Measurements from ENCODE around the gene SUSD3. TPM values are rescaled to one million over a fixed set of nuclear protein-coding genes. Genes with fewer than 3 reads are reported as not detected.
A peak's percentile ranks its signal among the peaks of the same experiment; 100 is the strongest.

SUSD3 gene
- 10 to 100 TPM; 34.6 to 36.7 TPM for total RNA-seq

DNA sequence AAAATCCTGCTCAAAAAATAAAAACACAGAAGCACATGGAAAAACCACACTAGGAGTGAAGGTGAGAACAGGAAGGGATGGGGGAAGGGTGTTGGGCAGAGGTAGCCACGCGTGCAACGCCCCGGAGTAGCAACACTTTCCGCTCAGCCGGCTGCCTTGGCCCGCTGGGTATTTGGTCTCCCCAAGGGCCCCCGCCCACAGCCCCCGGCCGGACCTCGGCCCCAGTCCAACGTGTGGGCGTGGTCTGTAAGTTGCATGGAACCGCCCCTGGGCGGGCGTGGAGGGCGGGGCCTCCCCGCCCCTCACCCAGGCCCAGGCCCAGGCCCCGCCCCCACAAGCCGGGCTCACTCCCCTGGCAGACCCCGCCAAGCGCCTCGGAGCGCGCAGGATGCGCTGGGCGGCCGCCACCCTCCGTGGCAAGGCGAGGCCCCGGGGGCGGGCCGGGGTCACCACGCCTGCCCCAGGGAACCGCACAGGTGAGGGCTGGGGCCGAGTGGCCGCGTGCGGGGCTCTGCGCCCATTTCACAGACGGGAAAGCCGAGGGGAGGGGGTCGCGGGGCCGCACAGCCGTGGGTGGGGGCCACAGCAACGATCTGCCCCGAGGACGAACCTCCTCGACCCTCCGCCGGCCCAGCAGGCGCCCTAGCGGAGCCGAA, at the start of gene SUSD3:
Gene SUSD3 (plus strand): TSS at position 347 of the 656 bp plus-strand sequence. CDS start 42 bp downstream, at position 389.
- no peaks in the 10 kb centered on the region for H3K27me3 Mint-ChIP-seq
- intact Hi-C loops (cut with micrococcal nuclease) = loop anchor here (10.0 kb wide), 1 partner anchor 944 kb away; the partner anchor contains the start of gene SPTLC1

DNA sequence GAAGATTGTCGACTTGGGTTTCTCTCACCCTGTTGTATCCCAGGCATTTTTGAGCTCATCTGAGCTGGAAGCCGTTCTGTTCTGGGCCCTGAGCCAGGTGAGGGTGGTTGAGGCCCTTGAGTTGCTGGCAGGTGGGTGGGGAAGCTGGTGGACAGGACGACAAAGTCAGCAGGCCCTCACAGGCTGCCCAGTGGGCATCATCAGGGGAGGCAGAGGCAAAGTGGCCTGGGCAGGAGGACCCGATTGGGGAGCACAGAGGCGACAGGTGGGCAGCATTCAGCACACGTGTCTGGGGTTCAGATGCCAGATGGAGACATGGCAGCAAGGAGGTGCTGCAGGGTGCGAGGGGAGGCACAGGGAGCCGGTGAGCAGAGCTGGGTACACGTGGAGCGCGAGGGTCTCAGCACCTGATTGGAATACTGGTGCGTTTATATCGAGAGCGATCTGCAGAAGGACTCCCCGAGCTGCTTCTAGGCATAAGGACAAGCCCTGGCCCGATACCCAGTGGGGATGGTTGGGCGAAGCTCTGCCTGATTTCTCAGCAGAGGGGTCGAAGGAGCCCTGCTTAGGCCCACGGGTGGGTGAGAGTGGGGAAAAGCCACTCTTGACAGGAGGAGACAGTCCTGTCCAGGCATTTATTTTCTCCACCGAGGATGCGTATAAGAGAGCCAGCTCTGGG, 49.0 kb upstream of the SUSD3 start:
- Mint-ChIP-seq H3K4me3 (no peak overlapping the region), H3K36me3 (ENCODE audit: low read depth) (peaks cover 39% of the 10 kb centered on the region), H3K27ac (peak overlapping the region; percentile 58), H3K9me3 (no peaks in the 10 kb centered on the region), H3K4me1 (ENCODE audit: low read depth) (peaks cover 8% of the 10 kb centered on the region), H3K27me3 (no peaks in the 10 kb centered on the region)
- intact Hi-C loops (cut with micrococcal nuclease) = no loop called here
- DNase-seq (no peak), ATAC-seq (no peak)
- TF ChIP-seq, protein P1, sequence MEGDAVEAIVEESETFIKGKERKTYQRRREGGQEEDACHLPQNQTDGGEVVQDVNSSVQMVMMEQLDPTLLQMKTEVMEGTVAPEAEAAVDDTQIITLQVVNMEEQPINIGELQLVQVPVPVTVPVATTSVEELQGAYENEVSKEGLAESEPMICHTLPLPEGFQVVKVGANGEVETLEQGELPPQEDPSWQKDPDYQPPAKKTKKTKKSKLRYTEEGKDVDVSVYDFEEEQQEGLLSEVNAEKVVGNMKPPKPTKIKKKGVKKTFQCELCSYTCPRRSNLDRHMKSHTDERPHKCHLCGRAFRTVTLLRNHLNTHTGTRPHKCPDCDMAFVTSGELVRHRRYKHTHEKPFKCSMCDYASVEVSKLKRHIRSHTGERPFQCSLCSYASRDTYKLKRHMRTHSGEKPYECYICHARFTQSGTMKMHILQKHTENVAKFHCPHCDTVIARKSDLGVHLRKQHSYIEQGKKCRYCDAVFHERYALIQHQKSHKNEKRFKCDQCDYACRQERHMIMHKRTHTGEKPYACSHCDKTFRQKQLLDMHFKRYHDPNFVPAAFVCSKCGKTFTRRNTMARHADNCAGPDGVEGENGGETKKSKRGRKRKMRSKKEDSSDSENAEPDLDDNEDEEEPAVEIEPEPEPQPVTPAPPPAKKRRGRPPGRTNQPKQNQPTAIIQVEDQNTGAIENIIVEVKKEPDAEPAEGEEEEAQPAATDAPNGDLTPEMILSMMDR (IDR thresholded peaks at IDR 0.05) = no peak
- ChIA-PET POLR2A (interaction anchor here (0.6 to 0.8 kb wide), 2 partner anchors 20 to 73 kb away, joined by 3 read pairs; no protein-coding TSS in a partner anchor), CTCF (no interaction called here)

More for the DNA sequence above, at the start of gene SUSD3:
- Mint-ChIP-seq H3K4me1 (ENCODE audit: low read depth) (peaks cover 51% of the 10 kb centered on the region), H3K36me3 (ENCODE audit: low read depth) (no peaks in the 10 kb centered on the region), H3K9me3 (no peaks in the 10 kb centered on the region), H3K4me3 (peak within 1 kb of the TSS; percentile 86), H3K27ac (peak within 1 kb of the TSS; percentile 97)
- ChIA-PET CTCF (interaction anchor here (1.1 to 2.7 kb wide), 3 partner anchors 10 to 50 kb away, joined by 3 to 12 read pairs (median 3); no protein-coding TSS in a partner anchor), POLR2A (interaction anchor here (1.0 to 2.2 kb wide), 5 partner anchors 8 to 38 kb away, joined by 3 to 11 read pairs (median 5); no protein-coding TSS in a partner anchor)
- TF ChIP-seq, protein P1 (IDR thresholded peaks at IDR 0.05) = no peak
- DNase-seq (peak; percentile 76), ATAC-seq (peak; percentile 63)

GRCh38 chr9:93010056-93010455, 48.4 kb upstream of the SUSD3 start:
- DNase-seq = no peak
- ChIA-PET POLR2A (interaction anchor here (0.6 to 1.6 kb wide), 3 partner anchors 11 to 73 kb away, joined by 3 to 4 read pairs (median 3); no protein-coding TSS in a partner anchor), CTCF (no interaction called here)
- Mint-ChIP-seq H3K4me1 (ENCODE audit: low read depth) (peaks cover 8% of the 10 kb centered on the region), H3K9me3 (no peaks in the 10 kb centered on the region), H3K27ac (peak overlapping the region; percentile 30), H3K27me3 (no peaks in the 10 kb centered on the region), H3K4me3 (no peak overlapping the region), H3K36me3 (ENCODE audit: low read depth) (peaks cover 40% of the 10 kb centered on the region)
- TF ChIP-seq, protein P1 (IDR thresholded peaks at IDR 0.05) = no peak
- intact Hi-C loops (cut with micrococcal nuclease) = no loop called here
- ATAC-seq = no peak

DNA sequence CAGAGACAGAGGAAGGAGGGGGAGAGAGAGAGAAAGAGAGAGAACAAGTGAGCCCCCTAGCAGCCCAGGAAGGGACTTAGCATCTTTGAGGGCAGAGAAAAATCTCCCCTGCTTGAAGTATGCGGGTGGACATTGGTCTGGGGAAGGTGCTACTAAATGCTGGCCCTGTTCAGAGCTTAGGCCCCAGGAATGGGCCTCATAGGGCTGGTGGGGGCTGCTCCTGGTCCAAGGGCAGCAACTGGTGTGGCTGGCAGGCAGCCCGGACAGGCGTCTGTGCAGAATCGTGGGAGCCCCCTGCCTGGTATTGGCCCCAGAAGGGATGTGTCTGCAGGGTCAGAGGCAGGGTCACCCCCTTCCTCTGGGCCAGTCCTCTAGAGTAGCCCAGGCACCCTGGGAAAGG, 47.8 kb upstream of the SUSD3 start:
- H3K36me3 Mint-ChIP-seq (ENCODE audit: low read depth) = peaks cover 43% of the 10 kb centered on the region
- TF ChIP-seq, protein P1 (IDR thresholded peaks at IDR 0.05) = no peak
- ATAC-seq = peak; percentile 26
- no peak for DNase-seq
- peak overlapping the region; percentile 4 for H3K27ac Mint-ChIP-seq
- ChIA-PET POLR2A (interaction anchor here (1.6 kb wide), 1 partner anchor 10 kb away, joined by 4 read pairs; no protein-coding TSS in a partner anchor), CTCF (no interaction called here)
- no peaks in the 10 kb centered on the region for H3K27me3 Mint-ChIP-seq
- H3K4me3 Mint-ChIP-seq = no peak overlapping the region
- H3K9me3 Mint-ChIP-seq = no peaks in the 10 kb centered on the region
- intact Hi-C loops (cut with micrococcal nuclease) = no loop called here
- H3K4me1 Mint-ChIP-seq (ENCODE audit: low read depth) = peaks cover 8% of the 10 kb centered on the region

Data from activated CD8-positive, alpha-beta T cell treated with anti-CD3 and anti-CD28 coated beads for 36 hours (primary cell).